H1 (cell line): ENCODE measurements around the gene THPO. TPM values are rescaled to one million over a fixed set of nuclear protein-coding genes. Genes with fewer than 3 reads are reported as not detected.

ENCODE experiments used
- CHD7 ChIP-seq: fragments of 300-600 bp; sonication (generic); IDR thresholded peaks from 2 replicates; pipeline ENCODE4 v1.7.1; 2012; ENCODE audit warnings: low read length, moderate library complexity, mild to moderate bottlenecking, inconsistent platforms; ENCODE audit not compliant: insufficient replicate concordance
- EZH2 ChIP-seq: fragments of 200-600 bp; sonication (generic); IDR thresholded peaks from 2 replicates; pipeline ENCODE4 v1.7.1; 2012; ENCODE audit warnings: low read depth, mild to moderate bottlenecking, moderate library complexity, low read length, inconsistent platforms; ENCODE audit not compliant: severe bottlenecking
- FOSL1 ChIP-seq: IDR thresholded peaks from 2 replicates; pipeline ENCODE4 v1.6.1; 2011; ENCODE audit warnings: mild to moderate bottlenecking, low read depth, low read length, moderate library complexity; ENCODE audit not compliant: insufficient read depth
- HDAC6 ChIP-seq: IDR thresholded peaks from one replicate; pipeline ENCODE4 v1.7.1; 2012; ENCODE audit warnings: low read depth, mild to moderate bottlenecking, inconsistent platforms, low read length, moderate library complexity
- POLR2A ChIP-seq, 2 experiments: IDR thresholded peaks; 1 replicate in 1 of 2; 2 replicates in 1 of 2; pipeline ENCODE4 v1.6.1; 2011; ENCODE audit warnings: low read depth in 2 of 2, low read length in 2 of 2, mild to moderate bottlenecking in 2 of 2; ENCODE audit errors: control extremely low read depth in 1 of 2
- RAD21 ChIP-seq, 2 experiments: IDR thresholded peaks in 1 of 2; conservative IDR thresholded peaks in 1 of 2; 2 replicates each; pipeline ENCODE4 v1.6.1; 2011; ENCODE audit warnings: low read depth in 2 of 2, low read length in 2 of 2, improper control_type of control experiment in 1 of 2, inconsistent platforms in 1 of 2, mild to moderate bottlenecking in 1 of 2, moderate library complexity in 1 of 2
- RXRA ChIP-seq: IDR thresholded peaks from 2 replicates; pipeline ENCODE4 v1.6.1; 2011; ENCODE audit warnings: low read depth, mild to moderate bottlenecking, low read length, moderate library complexity; ENCODE audit not compliant: insufficient read depth
- TAF1 ChIP-seq: IDR thresholded peaks from 2 replicates; pipeline ENCODE4 v1.6.1; 2011; ENCODE audit warnings: mild to moderate bottlenecking, low read depth, low read length
- polyA plus RNA-seq, 7 experiments: library from polyadenylated mRNA; depleted of rRNA in 3 of 7; stranded (reverse) in 5 of 7; unstranded in 2 of 7; fragments of >200 nt in 5 of 7; fragments of 200-250 nt in 2 of 7; gene quantifications; 1 replicate in 5 of 7; 2 replicates in 1 of 7; 4 replicates in 1 of 7; pipeline versions ENCODE4 v1.2.1 to v1.2.3, GENCODE V29; 2011 to 2013; ENCODE audit warnings: missing spikeins in 2 of 7, mixed read lengths in 2 of 7
- total RNA-seq: library from RNA; stranded (reverse); fragmentation: NEBNext Ultra II Directional; extraction: Animal tissue kit (Norgen Biotek cat#: 25700); gene quantifications from 2 replicates; pipeline ENCODE4 v1.2.1, GENCODE V29; 2021
- TF ChIP-seq, protein P1 (sequence below), 3 experiments: IDR thresholded peaks; 1 replicate in 2 of 3; 2 replicates in 1 of 3; pipeline versions ENCODE4 v1.5.1 to v1.6.1; 2011; ENCODE audit warnings: low read length in 3 of 3, mild to moderate bottlenecking in 3 of 3, inconsistent platforms in 2 of 3, low read depth in 1 of 3, moderate library complexity in 1 of 3; ENCODE audit not compliant: insufficient read depth in 1 of 3; ENCODE audit errors: control extremely low read depth in 1 of 3

The THPO gene
- total and polyA plus RNA-seq, 2 of the 8 experiments (the other 6 are each of a cell fraction or from before 2014, with no cell fraction given) = 0.82 to 1.2 TPM

GRCh38 chr3:184371570-184372018 lies 6.4 kb downstream of the THPO start (continued):
- TF ChIP-seq, protein P1, sequence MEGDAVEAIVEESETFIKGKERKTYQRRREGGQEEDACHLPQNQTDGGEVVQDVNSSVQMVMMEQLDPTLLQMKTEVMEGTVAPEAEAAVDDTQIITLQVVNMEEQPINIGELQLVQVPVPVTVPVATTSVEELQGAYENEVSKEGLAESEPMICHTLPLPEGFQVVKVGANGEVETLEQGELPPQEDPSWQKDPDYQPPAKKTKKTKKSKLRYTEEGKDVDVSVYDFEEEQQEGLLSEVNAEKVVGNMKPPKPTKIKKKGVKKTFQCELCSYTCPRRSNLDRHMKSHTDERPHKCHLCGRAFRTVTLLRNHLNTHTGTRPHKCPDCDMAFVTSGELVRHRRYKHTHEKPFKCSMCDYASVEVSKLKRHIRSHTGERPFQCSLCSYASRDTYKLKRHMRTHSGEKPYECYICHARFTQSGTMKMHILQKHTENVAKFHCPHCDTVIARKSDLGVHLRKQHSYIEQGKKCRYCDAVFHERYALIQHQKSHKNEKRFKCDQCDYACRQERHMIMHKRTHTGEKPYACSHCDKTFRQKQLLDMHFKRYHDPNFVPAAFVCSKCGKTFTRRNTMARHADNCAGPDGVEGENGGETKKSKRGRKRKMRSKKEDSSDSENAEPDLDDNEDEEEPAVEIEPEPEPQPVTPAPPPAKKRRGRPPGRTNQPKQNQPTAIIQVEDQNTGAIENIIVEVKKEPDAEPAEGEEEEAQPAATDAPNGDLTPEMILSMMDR (IDR thresholded peaks at IDR 0.05; ENCODE audit: control extremely low read depth in 1 of 3, insufficient read depth in 1 of 3, low read depth in 1 of 3, low read length in 3 of 3) = peak; percentile 91 to 97 (median 96)
- peak; percentile 99 for TF ChIP-seq RAD21 (IDR thresholded peaks at IDR 0.05 in 1 of 2, conservative IDR thresholded peaks at IDR 0.05 in 1 of 2; ENCODE audit: low read depth in 2 of 2, low read length in 2 of 2)
- TF ChIP-seq FOSL1 = no peak
- no peak for TF ChIP-seq TAF1
- TF ChIP-seq POLR2A (IDR thresholded peaks at IDR 0.05; ENCODE audit: control extremely low read depth in 1 of 2, low read depth in 2 of 2, low read length in 2 of 2) = no peak
- TF ChIP-seq RXRA = no peak
- no peak for TF ChIP-seq EZH2
- no peak for TF ChIP-seq HDAC6
- no peak for TF ChIP-seq CHD7
